Esophagus squamous epithelium (tissue), 4 donors: ENCODE measurements around the gene CEACAM20.

Experiments
- POLR2A ChIP-seq, 4 donors: fragments of 450-650 bp; IDR thresholded peaks; one replicate each; pipeline ENCODE4 v1.6.1; 2017; ENCODE audit warnings: antibody characterized with exemption in 4 of 4, mild to moderate bottlenecking in 4 of 4, moderate library complexity in 3 of 4
- TF ChIP-seq, protein P1 (sequence below), 6 experiments: fragments of 450-650 bp in 4 of 6; fragments of 200-600 bp in 2 of 6; sonication (generic) in 2 of 6; IDR thresholded peaks; one replicate each; pipeline ENCODE4 v1.5.1; 2016 to 2019; ENCODE audit warnings: antibody characterized with exemption in 6 of 6, mild to moderate bottlenecking in 4 of 6, moderate library complexity in 4 of 6

DNA sequence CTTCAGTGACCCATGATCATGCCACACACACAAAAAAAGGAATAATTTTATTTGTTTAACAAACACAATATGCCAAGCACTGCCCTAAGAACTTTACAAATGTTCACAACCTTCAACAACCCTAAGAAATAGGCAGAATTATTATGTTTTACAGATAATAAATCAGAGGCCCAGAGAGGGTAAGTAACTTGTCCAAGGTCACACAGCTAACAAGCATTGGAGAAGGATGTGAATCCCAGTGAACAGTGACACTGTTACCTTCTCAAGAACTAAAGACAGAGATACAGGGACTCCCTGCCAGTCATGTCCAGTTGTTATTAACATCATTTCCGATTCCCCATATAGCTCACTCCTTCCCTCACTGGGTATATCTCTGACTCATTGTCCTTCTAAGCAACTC is 13.6 kb downstream of the CEACAM20 start:
- TF ChIP-seq, protein P1, sequence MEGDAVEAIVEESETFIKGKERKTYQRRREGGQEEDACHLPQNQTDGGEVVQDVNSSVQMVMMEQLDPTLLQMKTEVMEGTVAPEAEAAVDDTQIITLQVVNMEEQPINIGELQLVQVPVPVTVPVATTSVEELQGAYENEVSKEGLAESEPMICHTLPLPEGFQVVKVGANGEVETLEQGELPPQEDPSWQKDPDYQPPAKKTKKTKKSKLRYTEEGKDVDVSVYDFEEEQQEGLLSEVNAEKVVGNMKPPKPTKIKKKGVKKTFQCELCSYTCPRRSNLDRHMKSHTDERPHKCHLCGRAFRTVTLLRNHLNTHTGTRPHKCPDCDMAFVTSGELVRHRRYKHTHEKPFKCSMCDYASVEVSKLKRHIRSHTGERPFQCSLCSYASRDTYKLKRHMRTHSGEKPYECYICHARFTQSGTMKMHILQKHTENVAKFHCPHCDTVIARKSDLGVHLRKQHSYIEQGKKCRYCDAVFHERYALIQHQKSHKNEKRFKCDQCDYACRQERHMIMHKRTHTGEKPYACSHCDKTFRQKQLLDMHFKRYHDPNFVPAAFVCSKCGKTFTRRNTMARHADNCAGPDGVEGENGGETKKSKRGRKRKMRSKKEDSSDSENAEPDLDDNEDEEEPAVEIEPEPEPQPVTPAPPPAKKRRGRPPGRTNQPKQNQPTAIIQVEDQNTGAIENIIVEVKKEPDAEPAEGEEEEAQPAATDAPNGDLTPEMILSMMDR (IDR thresholded peaks at IDR 0.05), result no peak
- no peak for TF ChIP-seq POLR2A (IDR thresholded peaks at IDR 0.05)
